Heart right ventricle (tissue), 16 donors: ENCODE measurements around the gene CNTFR. TPM values are rescaled to one million over a fixed set of nuclear protein-coding genes. Genes with fewer than 3 reads are reported as not detected.
A peak's percentile ranks its signal among the peaks of the same experiment; 100 is the strongest.
"Not testable (repeated sequence)": the region's sequence is repeated elsewhere in the genome, so short reads cannot be mapped to it uniquely, and the experiment has no call there.

Experiments
- ATAC-seq, 8 donors: fragments of 200-7000 bp; cut with Tn5 transposase; one replicate each; pipeline ENCODE4 v1.9.1; 2020; ENCODE audit warnings: mild to moderate bottlenecking in 8 of 8, moderate library complexity in 8 of 8, moderate number of reproducible peaks in 1 of 8
- DNase-seq, 2 donors: peaks; one replicate each; pipeline ENCODE4 v3.0.0-alpha.2; 2020
- H3K27ac ChIP-seq, 10 donors: fragments of 200-600 bp; sonication (generic) in 2 of 10; one replicate each; pipeline versions ENCODE4 v1.5.0 to v1.8.0; 2020 to 2022; ENCODE audit warnings: mild to moderate bottlenecking in 3 of 10
- H3K27me3 ChIP-seq, 7 donors: fragments of 200-600 bp; one replicate each; pipeline ENCODE4 v1.8.0; 2021 to 2022; ENCODE audit warnings: mild to moderate bottlenecking in 2 of 7
- H3K36me3 ChIP-seq, 9 donors: fragments of 200-600 bp; sonication (generic) in 1 of 9; one replicate each; pipeline versions ENCODE4 v1.5.0 to v1.8.0; 2020 to 2022; ENCODE audit warnings: mild to moderate bottlenecking in 2 of 9
- H3K4me1 ChIP-seq, 9 donors: fragments of 200-600 bp; sonication (generic) in 1 of 9; one replicate each; pipeline versions ENCODE4 v1.5.0 to v1.8.0; 2020 to 2022; ENCODE audit warnings: mild to moderate bottlenecking in 4 of 9
- H3K4me3 ChIP-seq, 10 donors: fragments of 200-600 bp; sonication (generic) in 2 of 10; one replicate each; pipeline versions ENCODE4 v1.5.0 to v1.8.0; 2020 to 2022; ENCODE audit warnings: mild to moderate bottlenecking in 7 of 10, moderate library complexity in 2 of 10
- H3K9me3 ChIP-seq, 11 donors: fragments of 200-600 bp in 10 of 11; sonication (generic) in 2 of 11; one replicate each; pipeline versions ENCODE4 v1.5.0 to v1.8.0; 2013 to 2022; ENCODE audit warnings: mild to moderate bottlenecking in 2 of 11, control low read depth in 1 of 11, moderate library complexity in 1 of 11
- CTCF ChIP-seq, 9 donors: fragments of 200-600 bp; sonication (generic) in 2 of 9; IDR thresholded peaks; one replicate each; pipeline versions ENCODE4 v1.5.0 to v1.8.0; 2021 to 2022; ENCODE audit warnings: antibody characterized with exemption in 9 of 9, mild to moderate bottlenecking in 5 of 9, moderate library complexity in 1 of 9
- WGBS, 2 donors: extraction: QIAGEN DNeasy Blood & Tissue Kit; methylation state at CpG; one replicate each; pipeline ENCODE4 v1.1.7; 2013; ENCODE audit warnings: inconsistent platforms in 1 of 2; 5-methylcytosine and 5-hydroxymethylcytosine counted together
- intact Hi-C, 10 donors: fragments of 100-400 bp; cut with DNase I; formaldehyde crosslinking; loops; one replicate each; pipeline versions ENCODE4 v1.11.1 to v1.14.2; 2022
- long read RNA-seq, 3 donors: library from polyadenylated mRNA; unstranded; transcript quantifications; one replicate each; pipeline ENCODE4 v2.0.0, GENCODE V29; 2020 to 2021
- polyA plus RNA-seq, 2 donors: library from polyadenylated mRNA; stranded (reverse); fragments of 200-250 nt; gene quantifications; one replicate each; pipeline ENCODE4 v1.2.3, GENCODE V29; 2013
- total RNA-seq, 10 donors: library from RNA; stranded (reverse); fragmentation: NEBNext Ultra II Directional in 3 of 10; extraction: Animal tissue kit (Norgen Biotek cat#: 25700) in 3 of 10; gene quantifications; one replicate each; pipeline versions ENCODE4 v1.2.1 to v1.2.4, GENCODE V29; 2021 to 2023
- donor health status: Arrhythmogenic right ventricular cardiomyopathy.
- donor health status: ischemic (EF 13 %, LVEDD 7.1; RV severe dilation, severe dysfunction).
- donor health status: healthy with polysubstance abuse.
- donor health status: DM: no; HTN: yes; CAD: no.
- donor health status: DM: no; HTN: no; CAD: no.
- donor health status: ischemic (EF 25% LVEDD 6.9; RV normal size, moderate dysfunction).
- donor health status: ischemic (EF 25% LVEDD 5.7; RV mildly dilated, moderate dysfunction).
- donor health status: healthy.
- donor health status: DM: yes; HTN: yes; CAD: no.
- donor health status: Ischemic cardiomyopathy.
- donor health status: ischemic (EF 35%, LVEDD 5.7; RV mildly dilated, moderate dysfunction).
- donor health status: nonischemic (EF 11% LVEDD 7.7; RV severe dilation, severe dysfunction).
- donor health status: DM: yes; HTN: yes; CAD: no.
- donor health status: PGD.
- donor health status: ischemic (EF 29% LVEDD 5.4; RV normal size, mild dysfunction).
- donor health status: nonischemic (EF 23%, LVEDD 6.1; RV moderate dilation, normal function).

CNTFR gene
- total RNA-seq (1 to 10 TPM in 9 of 10 donors, under 1 TPM in 1; 0.76 to 6.2 (median 2.9) TPM), polyA plus RNA-seq (1 to 10 TPM; 2.9 to 5.0 TPM)
- long read RNA-seq, donor 1 = 0 reads
- long read RNA-seq, donor 2, partial matches to known transcripts = 0 of 3 reads
- long read RNA-seq, donor 2, other reads (novel, unspliced or antisense) = 2 of 3 reads
- long read RNA-seq, donor 3, partial matches to known transcripts = 0 of 1 reads
- long read RNA-seq, donor 3, other reads (novel, unspliced or antisense) = 1 of 1 reads

GRCh38 chr9:34589636-34590380 lies at the start of gene CNTFR:
CNTFR (minus strand) TSS chr9:34589724; CDS start chr9:34568981, 20,743 bp downstream.
- intact Hi-C loops = loop anchor here (2.0 to 10.0 kb wide), 10 partner anchors 41 to 335 kb away; no protein-coding TSS in a partner anchor
- Histone ChIP-seq H3K36me3 (no peaks in the 10 kb centered on the region), H3K4me3 (peak within 1 kb of the TSS in 9 of 10 donors; percentile 25 to 57 (median 51)), H3K27me3 (peaks cover 0 to 100% (median 72%) of the 10 kb centered on the region in 7 donors), H3K27ac (peak within 1 kb of the TSS in 5 of 10 donors; percentile 13 to 44 (median 25)), H3K9me3 (no peaks in the 10 kb centered on the region), H3K4me1 (peaks cover 16 to 53% (median 38%) of the 10 kb centered on the region in 9 donors)
- DNase-seq = peak in 1 of 2 donors; percentile 54
- WGBS, 2 donors = 1% methylated on average over 53 to 103 of the region's 104 CpGs
- TF ChIP-seq CTCF (IDR thresholded peaks at IDR 0.05) = no peak
- ATAC-seq = peak in 3 of 8 donors; percentile 10 to 32 (median 12)

- intact Hi-C loops, ATAC-seq, DNase-seq, H3K27me3 ChIP-seq, H3K9me3 ChIP-seq, H3K4me3 ChIP-seq, H3K27ac ChIP-seq: not testable (repeated sequence)
- H3K36me3 ChIP-seq = peaks cover 0 to 12% (median 0%) of the 10 kb centered on the region in 9 donors
- 86 to 91% methylated on average over 8 of the region's 8 CpGs for WGBS, 2 donors
- peaks cover 5 to 31% (median 26%) of the 10 kb centered on the region in 9 donors for H3K4me1 ChIP-seq
Measured at GRCh38 chr9:34639322-34639721, 49.8 kb upstream of the CNTFR start.

- WGBS, 2 donors = 17% methylated on average over 7 of the region's 7 CpGs
Measured at GRCh38 chr9:34638138-34638445, 48.6 kb upstream of the CNTFR start.

GRCh38 chr9:34637356-34638137 lies 48.0 kb upstream of the CNTFR start, which contains the start of gene SIGMAR1:
SIGMAR1 (minus strand) TSS chr9:34637787; CDS start chr9:34637697, 90 bp downstream.
- WGBS, 2 donors = 0% methylated on average over 74 of the region's 74 CpGs
- Histone ChIP-seq H3K27me3 (no peaks in the 10 kb centered on the region), H3K4me1 (peaks cover 5 to 38% (median 27%) of the 10 kb centered on the region in 9 donors), H3K9me3 (no peaks in the 10 kb centered on the region), H3K4me3 (peak within 1 kb of the TSS; percentile 67 to 88 (median 76)), H3K27ac (peak within 1 kb of the TSS; percentile 66 to 96 (median 88)), H3K36me3 (peaks cover 0 to 12% (median 0%) of the 10 kb centered on the region in 9 donors)
- intact Hi-C loops = no loop called here
- ATAC-seq = peak; percentile 95 to 97 (median 96)
- peak in 1 of 9 donors; percentile 5 for TF ChIP-seq CTCF (IDR thresholded peaks at IDR 0.05)
- DNase-seq = peak; percentile 94 to 95

More at GRCh38 chr9:34638138-34638445, 48.6 kb upstream of the CNTFR start:
- TF ChIP-seq CTCF (IDR thresholded peaks at IDR 0.05) = no peak
- Histone ChIP-seq H3K4me1 (peaks cover 5 to 38% (median 27%) of the 10 kb centered on the region in 9 donors), H3K27me3 (no peaks in the 10 kb centered on the region), H3K4me3 (peak overlapping the region; percentile 67 to 88 (median 76)), H3K36me3 (peaks cover 0 to 12% (median 0%) of the 10 kb centered on the region in 9 donors), H3K27ac (peak overlapping the region; percentile 66 to 96 (median 88)), H3K9me3 (no peaks in the 10 kb centered on the region)
- ATAC-seq (peak in 2 of 8 donors; percentile 3 to 4), DNase-seq (no peak)
- intact Hi-C loops = no loop called here
